ENCODE measurements around the gene LCOR. TPM values are rescaled to one million over a fixed set of nuclear protein-coding genes. Genes with fewer than 3 reads are reported as not detected.
"Not testable (repeated sequence)": the region's sequence is repeated elsewhere in the genome, so short reads cannot be mapped to it uniquely, and the experiment has no call there.

Gene LCOR
- total and polyA plus RNA-seq, 2 donors: 3.2 to 91.7 TPM

- WGBS: 93% methylated on average over 12 of the region's 12 CpGs
- H3K36me3 ChIP-seq (ENCODE audit: insufficient read depth); H3K4me1 ChIP-seq (ENCODE audit: insufficient read depth): not testable (repeated sequence)
Observed at GRCh38 chr10:96847356-96847755, 15.3 kb downstream of the LCOR start.

GRCh38 chr10:96850113-96850512 lies 18.0 kb downstream of the LCOR start:
- no peak overlapping the region for H3K27ac ChIP-seq (ENCODE audit: low read depth)
- DNase-seq (ENCODE audit: extremely low spot score): no peak
- H3K4me1 ChIP-seq (ENCODE audit: insufficient read depth): no peaks in the 10 kb centered on the region
- H3K4me3 ChIP-seq (ENCODE audit: low read depth, low read length): no peak overlapping the region
- 98% methylated on average over 5 of the region's 5 CpGs for WGBS
- H3K36me3 ChIP-seq (ENCODE audit: insufficient read depth): no peaks in the 10 kb centered on the region

More at GRCh38 chr10:96847356-96847755, 15.3 kb downstream of the LCOR start:
- H3K4me3 ChIP-seq (ENCODE audit: low read depth, low read length); DNase-seq (ENCODE audit: extremely low spot score): not testable (repeated sequence)
- peak overlapping the region; percentile 73 for H3K27ac ChIP-seq (ENCODE audit: low read depth)

- 58% methylated on average over 3 of the region's 3 CpGs for WGBS
- no peaks in the 10 kb centered on the region for H3K4me1 ChIP-seq (ENCODE audit: insufficient read depth)
- H3K36me3 ChIP-seq (ENCODE audit: insufficient read depth): no peaks in the 10 kb centered on the region
- H3K4me3 ChIP-seq (ENCODE audit: low read depth, low read length): no peak overlapping the region
- no peak for DNase-seq (ENCODE audit: extremely low spot score)
- H3K27ac ChIP-seq (ENCODE audit: low read depth): no peak overlapping the region
Observed at GRCh38 chr10:96850825-96851224, 18.7 kb downstream of the LCOR start.

GRCh38 chr10:96851281-96851680 lies 19.2 kb downstream of the LCOR start:
- Histone ChIP-seq H3K4me1 (ENCODE audit: insufficient read depth) (no peaks in the 10 kb centered on the region), H3K4me3 (ENCODE audit: low read depth, low read length) (no peak overlapping the region), H3K36me3 (ENCODE audit: insufficient read depth) (no peaks in the 10 kb centered on the region), H3K27ac (ENCODE audit: low read depth) (no peak overlapping the region)
- DNase-seq (ENCODE audit: extremely low spot score): no peak
- 44% methylated on average over 6 of the region's 6 CpGs for WGBS

GRCh38 chr10:96856317-96856716 lies 24.2 kb downstream of the LCOR start:
- WGBS: 88% methylated on average over 3 of the region's 3 CpGs
- no peak for DNase-seq (ENCODE audit: extremely low spot score)
- Histone ChIP-seq H3K4me1 (ENCODE audit: insufficient read depth) (no peaks in the 10 kb centered on the region), H3K27ac (ENCODE audit: low read depth) (no peak overlapping the region), H3K36me3 (ENCODE audit: insufficient read depth) (no peaks in the 10 kb centered on the region), H3K4me3 (ENCODE audit: low read depth, low read length) (no peak overlapping the region)

- no peak overlapping the region for H3K4me3 ChIP-seq (ENCODE audit: low read depth, low read length)
- 87% methylated on average over 4 of the region's 4 CpGs for WGBS
- H3K4me1 ChIP-seq (ENCODE audit: insufficient read depth): no peaks in the 10 kb centered on the region
- DNase-seq (ENCODE audit: extremely low spot score): no peak
- no peaks in the 10 kb centered on the region for H3K36me3 ChIP-seq (ENCODE audit: insufficient read depth)
- no peak overlapping the region for H3K27ac ChIP-seq (ENCODE audit: low read depth)
Observed at GRCh38 chr10:96857301-96858012, 25.4 kb downstream of the LCOR start.

- Histone ChIP-seq H3K4me1 (ENCODE audit: insufficient read depth) (no peaks in the 10 kb centered on the region), H3K4me3 (ENCODE audit: low read depth, low read length) (no peak overlapping the region), H3K36me3 (ENCODE audit: insufficient read depth) (no peaks in the 10 kb centered on the region), H3K27ac (ENCODE audit: low read depth) (no peak overlapping the region)
- 53% methylated on average over 2 of the region's 2 CpGs for WGBS
- no peak for DNase-seq (ENCODE audit: extremely low spot score)
Observed at GRCh38 chr10:96858038-96858705, 26.1 kb downstream of the LCOR start.

GRCh38 chr10:96858706-96859050 lies 26.6 kb downstream of the LCOR start:
- Histone ChIP-seq H3K4me1 (ENCODE audit: insufficient read depth) (no peaks in the 10 kb centered on the region), H3K36me3 (ENCODE audit: insufficient read depth) (no peaks in the 10 kb centered on the region), H3K4me3 (ENCODE audit: low read depth, low read length) (no peak overlapping the region), H3K27ac (ENCODE audit: low read depth) (no peak overlapping the region)
- WGBS: 44% methylated on average over 2 of the region's 2 CpGs
- no peak for DNase-seq (ENCODE audit: extremely low spot score)

- no peaks in the 10 kb centered on the region for H3K36me3 ChIP-seq (ENCODE audit: insufficient read depth)
- WGBS: 85% methylated on average over 5 of the region's 5 CpGs
- no peak for DNase-seq (ENCODE audit: extremely low spot score)
- H3K4me1 ChIP-seq (ENCODE audit: insufficient read depth): peaks cover 1% of the 10 kb centered on the region
- no peak overlapping the region for H3K27ac ChIP-seq (ENCODE audit: low read depth)
- no peak overlapping the region for H3K4me3 ChIP-seq (ENCODE audit: low read depth, low read length)
Observed at GRCh38 chr10:96860631-96861277, 28.7 kb downstream of the LCOR start.

GRCh38 chr10:96863922-96864543 lies 31.9 kb downstream of the LCOR start:
- peaks cover 1% of the 10 kb centered on the region for H3K4me1 ChIP-seq (ENCODE audit: insufficient read depth)
- DNase-seq (ENCODE audit: extremely low spot score): peak; percentile 23
- H3K27ac ChIP-seq (ENCODE audit: low read depth): no peak overlapping the region
- WGBS: 40% methylated on average over 3 of the region's 3 CpGs
- H3K36me3 ChIP-seq (ENCODE audit: insufficient read depth): no peaks in the 10 kb centered on the region
- no peak overlapping the region for H3K4me3 ChIP-seq (ENCODE audit: low read depth, low read length)

- DNase-seq (ENCODE audit: extremely low spot score): no peak
- H3K4me3 ChIP-seq (ENCODE audit: low read depth, low read length): no peak overlapping the region
- no peaks in the 10 kb centered on the region for H3K36me3 ChIP-seq (ENCODE audit: insufficient read depth)
- peaks cover 2% of the 10 kb centered on the region for H3K4me1 ChIP-seq (ENCODE audit: insufficient read depth)
- no peak overlapping the region for H3K27ac ChIP-seq (ENCODE audit: low read depth)
Observed at GRCh38 chr10:96873086-96873485, 41.0 kb downstream of the LCOR start.

GRCh38 chr10:96873756-96874467 lies 41.8 kb downstream of the LCOR start:
- H3K27ac ChIP-seq (ENCODE audit: low read depth): no peak overlapping the region
- H3K4me3 ChIP-seq (ENCODE audit: low read depth, low read length): no peak overlapping the region
- peaks cover 2% of the 10 kb centered on the region for H3K4me1 ChIP-seq (ENCODE audit: insufficient read depth)
- DNase-seq (ENCODE audit: extremely low spot score): no peak
- WGBS: 88% methylated on average over 7 of the region's 7 CpGs
- no peaks in the 10 kb centered on the region for H3K36me3 ChIP-seq (ENCODE audit: insufficient read depth)

- Histone ChIP-seq H3K4me3 (ENCODE audit: low read depth, low read length) (no peak overlapping the region), H3K4me1 (ENCODE audit: insufficient read depth) (no peaks in the 10 kb centered on the region), H3K27ac (ENCODE audit: low read depth) (no peak overlapping the region), H3K36me3 (ENCODE audit: insufficient read depth) (no peaks in the 10 kb centered on the region)
- 59% methylated on average over 3 of the region's 3 CpGs for WGBS
- no peak for DNase-seq (ENCODE audit: extremely low spot score)
Observed at GRCh38 chr10:96878057-96878456, 46.0 kb downstream of the LCOR start.
